ENCODE data around the gene C5orf52.

The C5orf52 gene

DNA sequence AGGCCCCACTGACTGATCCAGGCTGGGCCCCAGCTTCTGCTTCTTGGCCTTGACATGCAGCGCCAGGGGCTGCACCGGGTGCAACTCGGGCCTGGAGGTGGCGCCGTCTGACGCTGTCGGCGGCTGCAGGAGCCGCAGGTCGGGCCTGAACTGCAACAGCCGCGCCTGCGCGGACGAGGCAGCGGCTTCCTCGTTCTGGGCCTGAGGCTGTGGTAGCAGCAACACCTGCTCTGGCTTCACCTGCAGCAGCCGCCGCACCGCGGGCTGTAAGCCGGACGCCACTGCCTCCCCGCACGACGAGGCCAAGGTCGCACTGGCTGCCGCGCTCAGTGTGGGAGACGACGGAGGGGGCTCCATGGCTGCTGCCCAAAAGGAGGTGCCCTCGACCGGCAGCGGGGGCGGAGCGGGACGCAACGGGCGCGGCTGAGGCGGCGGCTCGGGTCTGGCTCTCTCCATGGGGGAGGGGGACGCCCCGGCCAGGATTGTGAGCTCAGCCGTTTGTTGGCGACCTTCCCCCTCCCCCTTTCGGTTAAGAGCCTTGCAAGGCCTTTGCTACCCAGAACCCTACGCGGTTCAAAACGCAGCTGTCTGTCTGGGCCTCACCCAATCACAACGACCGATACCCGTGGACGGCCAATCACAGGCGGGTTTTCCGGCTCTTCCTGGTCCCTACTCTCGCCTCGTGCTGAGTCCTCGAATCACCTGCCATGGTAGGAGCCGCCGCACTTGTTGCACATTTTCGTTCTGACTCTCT, 19.5 kb upstream of the C5orf52 start:
- Histone ChIP-seq H3K27ac (ENCODE audit: poor library complexity, severe bottlenecking) (no peak overlapping the region), H3K4me1 (ENCODE audit: insufficient read depth, poor library complexity, severe bottlenecking) (no peaks in the 10 kb centered on the region), H3K27me3 (ENCODE audit: insufficient read depth, poor library complexity, severe bottlenecking) (no peaks in the 10 kb centered on the region), H3K9me3 (ENCODE audit: severe bottlenecking) (no peaks in the 10 kb centered on the region), H3K4me3 (ENCODE audit: severe bottlenecking) (no peak overlapping the region), H3K36me3 (ENCODE audit: low read depth) (no peaks in the 10 kb centered on the region)
- peak; percentile 69 for ATAC-seq (ENCODE audit: low read depth)
- no peak for DNase-seq (ENCODE audit: low spot score)
- TF ChIP-seq, protein P1, sequence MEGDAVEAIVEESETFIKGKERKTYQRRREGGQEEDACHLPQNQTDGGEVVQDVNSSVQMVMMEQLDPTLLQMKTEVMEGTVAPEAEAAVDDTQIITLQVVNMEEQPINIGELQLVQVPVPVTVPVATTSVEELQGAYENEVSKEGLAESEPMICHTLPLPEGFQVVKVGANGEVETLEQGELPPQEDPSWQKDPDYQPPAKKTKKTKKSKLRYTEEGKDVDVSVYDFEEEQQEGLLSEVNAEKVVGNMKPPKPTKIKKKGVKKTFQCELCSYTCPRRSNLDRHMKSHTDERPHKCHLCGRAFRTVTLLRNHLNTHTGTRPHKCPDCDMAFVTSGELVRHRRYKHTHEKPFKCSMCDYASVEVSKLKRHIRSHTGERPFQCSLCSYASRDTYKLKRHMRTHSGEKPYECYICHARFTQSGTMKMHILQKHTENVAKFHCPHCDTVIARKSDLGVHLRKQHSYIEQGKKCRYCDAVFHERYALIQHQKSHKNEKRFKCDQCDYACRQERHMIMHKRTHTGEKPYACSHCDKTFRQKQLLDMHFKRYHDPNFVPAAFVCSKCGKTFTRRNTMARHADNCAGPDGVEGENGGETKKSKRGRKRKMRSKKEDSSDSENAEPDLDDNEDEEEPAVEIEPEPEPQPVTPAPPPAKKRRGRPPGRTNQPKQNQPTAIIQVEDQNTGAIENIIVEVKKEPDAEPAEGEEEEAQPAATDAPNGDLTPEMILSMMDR (IDR thresholded peaks at IDR 0.05; ENCODE audit: poor library complexity, severe bottlenecking): peak; percentile 27

DNA sequence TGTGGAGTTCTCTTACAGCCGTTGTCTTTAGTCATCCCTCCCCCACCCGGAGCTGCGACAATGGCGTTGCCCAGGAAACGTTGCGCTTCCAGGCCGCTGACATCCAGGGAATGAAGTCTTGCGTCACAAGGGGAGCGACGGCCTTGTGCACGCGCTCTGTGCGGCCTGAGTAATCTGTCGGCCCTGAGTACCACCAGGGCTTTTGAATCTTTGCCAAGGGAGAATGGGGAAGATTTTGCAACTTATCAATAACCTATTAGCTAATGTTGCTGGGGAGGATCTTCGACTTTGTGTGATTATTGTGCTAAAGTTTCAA, 19.0 kb upstream of the C5orf52 start, which contains the start of gene SOX30:
Gene SOX30, minus strand, starts transcription at position 62 of the 316 bp plus-strand sequence. CDS start 360 bp downstream, outside the sequence.
- TF ChIP-seq, protein P1 (IDR thresholded peaks at IDR 0.05; ENCODE audit: poor library complexity, severe bottlenecking): no peak
- H3K4me1 ChIP-seq (ENCODE audit: insufficient read depth, poor library complexity, severe bottlenecking): no peaks in the 10 kb centered on the region
- ATAC-seq (ENCODE audit: low read depth): no peak

DNA sequence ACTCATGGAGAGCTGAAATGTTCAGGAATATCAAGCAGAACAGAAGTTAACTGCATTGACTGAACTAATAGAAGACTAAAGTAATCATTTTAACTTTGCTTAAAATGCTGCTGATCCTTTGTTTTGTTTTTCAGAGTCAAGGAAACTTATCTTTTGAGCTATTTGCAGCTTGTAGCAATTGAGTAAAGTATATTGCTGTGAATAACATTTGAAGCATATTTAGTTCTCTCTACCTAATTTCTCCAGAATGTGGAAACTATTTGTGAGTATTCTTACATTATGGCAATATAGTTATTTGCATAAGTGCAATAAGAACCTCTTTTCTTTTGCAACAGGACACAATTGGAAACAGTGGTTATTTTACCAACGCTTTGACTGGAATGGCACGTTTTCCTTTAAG, 13.8 kb upstream of the C5orf52 start:
- Histone ChIP-seq H3K27me3 (ENCODE audit: insufficient read depth, poor library complexity, severe bottlenecking) (no peaks in the 10 kb centered on the region), H3K36me3 (ENCODE audit: low read depth) (no peaks in the 10 kb centered on the region), H3K27ac (ENCODE audit: poor library complexity, severe bottlenecking) (no peak overlapping the region), H3K4me1 (ENCODE audit: insufficient read depth, poor library complexity, severe bottlenecking) (no peaks in the 10 kb centered on the region), H3K9me3 (ENCODE audit: severe bottlenecking) (no peaks in the 10 kb centered on the region), H3K4me3 (ENCODE audit: severe bottlenecking) (no peak overlapping the region)
- TF ChIP-seq, protein P1 (IDR thresholded peaks at IDR 0.05; ENCODE audit: poor library complexity, severe bottlenecking): no peak
- no peak for ATAC-seq (ENCODE audit: low read depth)
- DNase-seq (ENCODE audit: low spot score): no peak

More for the DNA sequence above, 19.0 kb upstream of the C5orf52 start, which contains the start of gene SOX30:
- H3K27ac ChIP-seq (ENCODE audit: poor library complexity, severe bottlenecking): no peak within 1 kb of the TSS
- no peak for DNase-seq (ENCODE audit: low spot score)
- no peaks in the 10 kb centered on the region for H3K36me3 ChIP-seq (ENCODE audit: low read depth)
- no peaks in the 10 kb centered on the region for H3K27me3 ChIP-seq (ENCODE audit: insufficient read depth, poor library complexity, severe bottlenecking)
- H3K4me3 ChIP-seq (ENCODE audit: severe bottlenecking): no peak within 1 kb of the TSS
- no peaks in the 10 kb centered on the region for H3K9me3 ChIP-seq (ENCODE audit: severe bottlenecking)

DNA sequence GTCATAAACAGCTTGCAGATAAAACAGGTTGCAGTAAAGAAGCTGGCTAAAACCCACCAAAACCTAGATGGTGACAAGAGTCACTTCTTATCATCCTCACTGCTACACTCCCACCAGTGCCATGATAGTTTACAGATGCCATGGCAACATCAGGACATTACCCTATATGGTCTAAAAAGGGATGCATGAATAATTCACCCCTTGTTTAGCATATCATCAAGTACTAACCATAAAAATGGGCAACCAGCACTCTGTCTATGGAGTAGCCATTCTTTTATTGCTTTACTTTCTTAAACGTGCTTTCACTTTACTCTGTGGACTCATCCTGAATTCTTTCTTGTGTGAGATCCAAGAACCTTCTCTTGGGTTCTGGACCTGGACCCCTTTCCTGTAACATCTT, 12.4 kb upstream of the C5orf52 start:
- no peaks in the 10 kb centered on the region for H3K9me3 ChIP-seq (ENCODE audit: severe bottlenecking)

More for the DNA sequence above, 12.4 kb upstream of the C5orf52 start:
- Histone ChIP-seq H3K27me3 (ENCODE audit: insufficient read depth, poor library complexity, severe bottlenecking) (no peaks in the 10 kb centered on the region), H3K4me3 (ENCODE audit: severe bottlenecking) (no peak overlapping the region), H3K36me3 (ENCODE audit: low read depth) (no peaks in the 10 kb centered on the region), H3K27ac (ENCODE audit: poor library complexity, severe bottlenecking) (no peak overlapping the region), H3K4me1 (ENCODE audit: insufficient read depth, poor library complexity, severe bottlenecking) (no peaks in the 10 kb centered on the region)
- DNase-seq (ENCODE audit: low spot score) (no peak), ATAC-seq (ENCODE audit: low read depth) (no peak)
- TF ChIP-seq, protein P1 (IDR thresholded peaks at IDR 0.05; ENCODE audit: poor library complexity, severe bottlenecking): no peak

All from RWPE2 (cell line).